Suprapubic skin (tissue), 3 donors: ENCODE results near the gene MTG1.

Source experiments
- CTCF ChIP-seq, 2 donors: fragments of 200-600 bp in 1 of 2; fragments of 450-650 bp in 1 of 2; sonication (generic) in 1 of 2; IDR thresholded peaks; one replicate each; pipeline ENCODE4 v1.5.1; 2016 to 2019; ENCODE audit warnings: antibody characterized with exemption in 2 of 2, mild to moderate bottlenecking in 1 of 2, moderate library complexity in 1 of 2
- EP300 ChIP-seq: sonication (generic); formaldehyde crosslinking; IDR thresholded peaks from one replicate; pipeline ENCODE4 v1.6.1; 2017; ENCODE audit warnings: antibody characterized with exemption
- POLR2A ChIP-seq, 2 donors: fragments of 450-650 bp; IDR thresholded peaks; one replicate each; pipeline ENCODE4 v1.6.1; 2017; ENCODE audit warnings: antibody characterized with exemption in 2 of 2, mild to moderate bottlenecking in 2 of 2, moderate library complexity in 2 of 2

- TF ChIP-seq POLR2A (IDR thresholded peaks at IDR 0.05) (no peak), CTCF (IDR thresholded peaks at IDR 0.05) (no peak), EP300 (no peak)
These were observed 2.7 kb upstream of the MTG1 start for GRCh38 chr10:133391249-133391635.
